ENCODE measurements around the gene CHURC1. TPM values are rescaled to one million over a fixed set of nuclear protein-coding genes. Genes with fewer than 3 reads are reported as not detected.

Gene CHURC1
- total RNA-seq, 4 donors from 2014 or later = 35.1 to 121 (median 62.4) TPM

GRCh38 chr14:64932231-64932630 lies 18.0 kb downstream of the CHURC1 start:
- intact Hi-C loops (cut with DNase I; ENCODE audit: low total_unique reads) = no loop called here

GRCh38 chr14:64934338-64934929 lies 20.2 kb downstream of the CHURC1 start:
- no peaks in the 10 kb centered on the region for H3K4me1 ChIP-seq
- intact Hi-C loops (cut with DNase I; ENCODE audit: low total_unique reads) = no loop called here
- H3K4me3 ChIP-seq = no peak overlapping the region
- no peak overlapping the region for H3K27ac ChIP-seq
- no peaks in the 10 kb centered on the region for H3K36me3 ChIP-seq
- no peak for DNase-seq
- H3K27me3 ChIP-seq = no peaks in the 10 kb centered on the region
- no peaks in the 10 kb centered on the region for H3K9me3 ChIP-seq
- TF ChIP-seq POLR2A (IDR thresholded peaks at IDR 0.05) = no peak

More at GRCh38 chr14:64932231-64932630, 18.0 kb downstream of the CHURC1 start:
- no peaks in the 10 kb centered on the region for H3K27me3 ChIP-seq
- no peaks in the 10 kb centered on the region for H3K36me3 ChIP-seq
- no peak overlapping the region for H3K4me3 ChIP-seq
- TF ChIP-seq CTCF (IDR thresholded peaks at IDR 0.05) = no peak
- no peak for TF ChIP-seq POLR2A (IDR thresholded peaks at IDR 0.05)
- H3K9me3 ChIP-seq = no peaks in the 10 kb centered on the region
- DNase-seq = no peak
- H3K27ac ChIP-seq = no peak overlapping the region
- no peaks in the 10 kb centered on the region for H3K4me1 ChIP-seq

GRCh38 chr14:64935508-64935907 lies 21.3 kb downstream of the CHURC1 start:
- no peak for DNase-seq
- Histone ChIP-seq H3K4me3 (no peak overlapping the region), H3K9me3 (no peaks in the 10 kb centered on the region), H3K36me3 (no peaks in the 10 kb centered on the region), H3K27ac (peak overlapping the region in 1 of 2 donors; percentile 35), H3K27me3 (no peaks in the 10 kb centered on the region), H3K4me1 (no peaks in the 10 kb centered on the region)
- no peak for TF ChIP-seq POLR2A (IDR thresholded peaks at IDR 0.05)
- TF ChIP-seq CTCF (IDR thresholded peaks at IDR 0.05) = no peak
- intact Hi-C loops (cut with DNase I; ENCODE audit: low total_unique reads) = no loop called here

GRCh38 chr14:64937171-64937820 lies 23.0 kb downstream of the CHURC1 start:
- TF ChIP-seq POLR2A (IDR thresholded peaks at IDR 0.05) = no peak
- TF ChIP-seq CTCF (IDR thresholded peaks at IDR 0.05) = no peak
- intact Hi-C loops (cut with DNase I; ENCODE audit: low total_unique reads) = no loop called here

GRCh38 chr14:64937821-64938193 lies 23.6 kb downstream of the CHURC1 start:
- intact Hi-C loops (cut with DNase I; ENCODE audit: low total_unique reads) = no loop called here
- TF ChIP-seq POLR2A (IDR thresholded peaks at IDR 0.05) (no peak), CTCF (IDR thresholded peaks at IDR 0.05) (peak in 3 of 4 experiments; percentile 23 to 45 (median 36))
- H3K27me3 ChIP-seq = no peaks in the 10 kb centered on the region
- H3K4me3 ChIP-seq = no peak overlapping the region
- DNase-seq = no peak
- no peak overlapping the region for H3K27ac ChIP-seq
- H3K9me3 ChIP-seq = no peaks in the 10 kb centered on the region
- H3K4me1 ChIP-seq = no peaks in the 10 kb centered on the region
- H3K36me3 ChIP-seq = no peaks in the 10 kb centered on the region

More at GRCh38 chr14:64937171-64937820, 23.0 kb downstream of the CHURC1 start:
- no peak overlapping the region for H3K27ac ChIP-seq
- peak in 1 of 2 donors; percentile 35 for DNase-seq
- H3K4me1 ChIP-seq = no peaks in the 10 kb centered on the region
- H3K27me3 ChIP-seq = no peaks in the 10 kb centered on the region
- no peak overlapping the region for H3K4me3 ChIP-seq
- no peaks in the 10 kb centered on the region for H3K36me3 ChIP-seq
- H3K9me3 ChIP-seq = no peaks in the 10 kb centered on the region

Data from uterus (tissue), 4 donors.